HG02870 (cell line): Measurements from ENCODE around the gene SHROOM2.

Experiments
- ATAC-seq: cut with Tn5 transposase; IDR thresholded peaks from one replicate; pipeline ENCODE4 v1.9.1; 2021; ENCODE audit warnings: mild to moderate bottlenecking, moderate library complexity; ENCODE audit not compliant: unreplicated experiment

SHROOM2 gene

GRCh38 chrX:9862525-9862924 lies 76.3 kb downstream of the SHROOM2 start:
- ATAC-seq = no peak

GRCh38 chrX:9862953-9863352 lies 76.7 kb downstream of the SHROOM2 start:
- no peak for ATAC-seq

DNA sequence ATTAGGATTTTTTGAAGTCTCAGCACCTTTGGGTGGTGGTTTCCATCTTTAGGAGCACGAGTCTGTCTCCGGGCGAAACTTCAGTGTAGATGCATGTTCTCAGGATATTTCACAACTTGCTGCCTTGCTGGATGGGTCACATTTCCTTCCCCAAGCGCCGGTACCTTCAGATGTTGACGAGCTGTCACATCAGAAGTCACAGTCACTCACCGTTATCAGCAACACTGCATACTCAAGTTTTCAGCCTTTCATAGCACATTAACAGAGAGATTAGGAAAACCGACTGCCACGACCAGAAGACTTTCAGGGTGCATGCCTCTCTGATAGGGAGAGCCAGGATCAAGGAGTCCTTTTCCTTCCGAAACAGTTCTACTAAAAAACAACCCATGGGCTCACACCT lies 77.8 kb downstream of the SHROOM2 start:
- ATAC-seq = no peak

- ATAC-seq = no peak
These were observed 79.7 kb downstream of the SHROOM2 start for GRCh38 chrX:9865804-9866472.

- ATAC-seq = no peak
These were observed 80.4 kb downstream of the SHROOM2 start for GRCh38 chrX:9866633-9867032.

GRCh38 chrX:9867226-9867625 lies 81.0 kb downstream of the SHROOM2 start:
- ATAC-seq = no peak

DNA sequence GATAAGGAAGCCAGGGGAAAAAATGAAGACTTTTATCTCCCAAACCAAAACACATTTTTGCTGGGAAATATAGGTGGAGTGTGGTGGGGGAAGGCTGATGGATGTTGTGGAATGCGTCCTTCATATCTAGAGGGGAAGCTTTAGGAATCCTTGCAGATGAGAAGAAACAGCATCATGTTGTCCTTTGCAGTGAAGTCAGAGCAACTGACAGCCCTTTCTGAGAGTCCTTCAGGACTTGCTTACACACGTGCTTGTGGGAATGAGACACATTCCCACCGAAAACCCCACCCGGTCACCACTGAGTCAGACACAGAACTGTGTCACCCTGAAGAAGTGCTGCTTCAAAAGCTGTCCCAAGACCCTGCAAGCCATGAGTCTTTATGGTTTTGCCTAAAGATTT lies 81.5 kb downstream of the SHROOM2 start:
- ATAC-seq = no peak

DNA sequence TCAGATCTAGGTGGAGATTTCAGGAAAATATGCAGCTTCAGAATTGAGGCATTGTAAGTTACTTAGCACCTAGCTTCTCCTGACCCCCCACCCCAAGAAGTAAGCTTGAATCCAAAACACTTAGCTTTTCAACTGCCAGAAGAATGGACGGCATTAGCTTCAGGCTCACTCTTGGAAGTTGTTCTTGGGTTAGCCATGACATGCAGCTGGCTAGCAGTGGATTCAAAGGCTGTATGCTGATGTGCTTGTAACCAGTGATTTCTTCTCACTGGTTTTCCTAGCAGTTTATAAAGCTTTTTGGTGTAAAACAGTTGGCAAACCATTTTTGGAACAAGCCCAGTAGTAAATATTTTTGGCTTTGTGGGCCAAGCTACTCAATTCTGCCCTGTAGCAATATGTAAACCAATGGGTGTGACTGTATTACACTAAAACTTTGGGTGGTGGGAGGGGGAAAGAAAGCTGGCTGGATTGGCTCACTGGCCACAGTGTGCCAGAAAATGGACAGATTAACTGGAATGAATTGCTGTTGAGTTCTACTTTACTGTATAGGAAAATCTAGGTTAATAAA lies 85.6 kb downstream of the SHROOM2 start:
- no peak for ATAC-seq

GRCh38 chrX:9873360-9873759 lies 87.1 kb downstream of the SHROOM2 start:
- no peak for ATAC-seq

GRCh38 chrX:9873952-9874351 lies 87.7 kb downstream of the SHROOM2 start:
- ATAC-seq = peak; percentile 92

DNA sequence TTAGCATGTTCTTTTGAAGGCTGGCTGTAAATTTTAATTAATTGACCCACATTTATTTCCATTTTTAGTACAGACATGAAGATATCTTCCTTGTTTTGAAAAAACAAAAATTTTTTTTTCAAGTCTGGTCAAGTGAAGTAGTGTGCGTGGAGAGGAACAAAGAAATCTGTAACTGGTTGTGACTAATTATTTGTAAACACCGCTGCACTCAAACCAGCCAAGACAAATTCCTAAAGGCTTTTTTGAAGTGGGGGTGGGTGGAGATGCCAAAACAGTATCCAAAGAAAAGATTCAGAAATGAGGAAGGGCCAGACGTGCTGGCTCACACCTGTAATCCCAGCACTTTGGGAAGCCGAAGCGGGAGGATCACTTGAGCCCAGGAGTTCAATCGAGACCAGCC lies 88.3 kb downstream of the SHROOM2 start:
- ATAC-seq = no peak

- no peak for ATAC-seq
These were observed 89.6 kb downstream of the SHROOM2 start for GRCh38 chrX:9875801-9876200.

GRCh38 chrX:9876201-9876600 lies 90.0 kb downstream of the SHROOM2 start:
- no peak for ATAC-seq

DNA sequence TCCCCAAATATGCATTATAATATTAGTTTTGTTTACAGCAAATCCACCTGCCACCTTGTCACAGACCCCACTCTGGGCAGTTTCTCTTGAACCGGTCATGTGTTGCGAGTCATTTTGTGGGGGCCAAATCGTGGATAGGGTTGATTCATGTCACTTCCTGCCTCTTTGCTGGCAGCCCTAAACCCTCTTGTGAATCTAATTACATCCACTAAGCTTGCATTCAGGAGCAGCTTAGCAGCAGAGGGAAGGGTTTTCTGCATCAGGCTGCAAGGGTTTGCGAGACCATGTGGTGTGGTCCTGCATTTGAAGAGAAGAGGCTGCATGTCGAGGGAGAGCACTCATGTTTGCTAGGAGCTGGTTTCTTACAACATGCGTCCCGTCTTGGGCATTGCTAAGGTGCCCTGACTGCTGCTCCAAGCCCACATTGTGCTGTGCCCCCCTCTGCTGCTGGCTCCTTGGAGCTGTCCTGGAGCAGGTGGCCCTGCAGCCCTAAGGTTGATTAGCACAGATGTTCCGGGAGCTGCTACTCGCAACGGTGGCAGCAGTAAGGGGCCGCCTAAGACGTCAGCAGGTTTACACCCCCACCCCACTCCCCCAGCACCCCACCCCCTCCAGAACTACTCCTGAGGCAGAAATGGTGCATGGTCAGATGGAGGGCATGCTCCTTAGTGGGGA lies 92.1 kb downstream of the SHROOM2 start:
- ATAC-seq = no peak

DNA sequence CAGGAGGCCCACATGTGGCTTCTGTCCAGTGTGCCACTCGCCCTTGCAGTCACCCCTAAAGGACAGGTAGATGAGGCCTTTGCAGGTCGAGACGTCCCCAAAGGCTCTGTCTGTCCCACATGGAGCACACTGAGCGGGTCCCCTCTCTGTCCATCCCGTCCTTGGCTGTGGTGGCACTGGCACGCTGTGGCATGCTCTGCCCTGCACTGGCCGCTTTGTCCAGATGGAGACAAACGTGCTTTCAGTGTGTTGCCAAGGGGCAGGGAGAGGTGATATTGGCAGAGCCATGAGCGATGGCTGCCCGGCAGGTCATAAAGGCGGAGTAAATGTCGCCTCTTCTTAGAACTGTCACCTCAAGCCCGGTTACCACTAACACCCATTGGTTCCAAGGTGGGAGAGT lies 94.0 kb downstream of the SHROOM2 start:
- no peak for ATAC-seq

- ATAC-seq = no peak
These were observed 94.6 kb downstream of the SHROOM2 start for GRCh38 chrX:9880870-9881269.

GRCh38 chrX:9882669-9883446 lies 96.6 kb downstream of the SHROOM2 start:
- ATAC-seq = no peak

- ATAC-seq = no peak
These were observed 98.0 kb downstream of the SHROOM2 start for GRCh38 chrX:9884031-9884779.

DNA sequence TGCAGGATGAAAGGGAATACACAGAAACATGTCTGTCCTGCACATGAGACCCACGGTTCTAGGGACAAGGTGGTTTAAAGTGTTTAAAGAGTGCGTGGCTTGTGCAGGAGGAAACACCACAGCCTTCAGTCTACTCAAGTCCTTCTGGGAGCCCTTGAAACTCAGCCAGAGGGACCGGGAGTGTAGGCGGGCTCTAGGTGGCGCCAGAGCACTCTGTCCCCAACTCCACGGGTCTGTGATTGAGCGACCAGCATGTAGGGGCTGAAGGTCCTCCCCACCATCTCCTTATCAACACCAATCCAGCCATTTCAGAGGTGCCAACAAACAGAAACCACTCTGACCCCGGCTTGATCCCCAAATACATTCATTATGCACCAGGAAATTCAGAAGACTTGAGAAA lies 98.9 kb downstream of the SHROOM2 start:
- peak; percentile 90 for ATAC-seq

- no peak for ATAC-seq
These were observed 101.5 kb downstream of the SHROOM2 start for GRCh38 chrX:9887659-9888297.
